ENCODE data around the gene RAB12. TPM values are rescaled to one million over a fixed set of nuclear protein-coding genes. Genes with fewer than 3 reads are reported as not detected.
"Not testable (repeated sequence)": the region's sequence is repeated elsewhere in the genome, so short reads cannot be mapped to it uniquely, and the experiment has no call there.

RAB12 gene, protein sequence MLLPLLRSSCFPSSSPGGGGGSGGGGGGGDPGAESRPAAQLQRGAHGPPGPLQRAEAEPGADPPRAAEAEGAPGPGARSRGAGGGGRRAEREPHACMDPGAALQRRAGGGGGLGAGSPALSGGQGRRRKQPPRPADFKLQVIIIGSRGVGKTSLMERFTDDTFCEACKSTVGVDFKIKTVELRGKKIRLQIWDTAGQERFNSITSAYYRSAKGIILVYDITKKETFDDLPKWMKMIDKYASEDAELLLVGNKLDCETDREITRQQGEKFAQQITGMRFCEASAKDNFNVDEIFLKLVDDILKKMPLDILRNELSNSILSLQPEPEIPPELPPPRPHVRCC
- 85.6 TPM for total RNA-seq

DNA sequence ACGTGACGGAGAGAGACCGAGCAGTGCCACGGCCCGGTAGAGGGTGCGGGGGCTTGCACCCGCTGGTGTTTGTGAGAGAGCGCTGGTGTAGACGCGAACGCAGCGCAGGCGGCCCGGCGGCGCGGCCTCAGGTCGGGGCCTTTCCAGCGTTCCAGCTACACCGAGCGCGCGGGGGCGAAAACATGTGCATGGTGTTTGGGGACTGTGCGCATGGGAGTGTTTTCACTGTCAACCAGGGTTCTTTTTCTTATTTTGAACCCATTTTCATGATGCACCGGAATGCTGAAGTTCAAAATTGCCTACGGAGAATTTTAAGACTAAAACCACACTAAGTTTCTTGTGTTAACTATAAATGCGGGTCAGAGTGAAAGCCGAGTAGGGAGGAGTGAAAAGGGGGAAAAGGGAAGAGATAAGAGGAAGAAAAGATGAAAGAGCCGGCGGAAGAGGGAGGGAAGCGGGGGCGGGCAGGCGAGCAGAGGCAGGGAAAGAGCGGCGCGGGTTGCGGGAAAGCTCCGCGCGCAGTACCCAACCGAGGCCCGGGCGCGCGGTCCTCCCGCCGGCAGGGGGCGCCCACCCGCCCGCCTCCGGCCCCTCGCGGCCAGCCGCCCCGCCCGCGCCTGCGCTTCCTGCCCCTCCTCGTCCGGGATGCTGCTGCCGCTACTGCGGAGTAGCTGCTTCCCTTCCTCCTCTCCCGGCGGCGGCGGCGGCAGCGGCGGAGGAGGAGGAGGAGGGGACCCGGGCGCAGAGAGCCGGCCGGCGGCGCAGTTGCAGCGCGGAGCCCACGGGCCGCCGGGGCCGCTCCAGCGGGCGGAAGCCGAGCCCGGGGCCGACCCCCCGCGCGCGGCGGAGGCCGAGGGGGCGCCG, at the start of gene RAB12:
TSS of gene RAB12 (plus strand) at position 643 of the 864 bp plus-strand sequence. CDS start at position 646, 3 bp downstream.
- Histone ChIP-seq H3K36me3 (ENCODE audit: control insufficient read depth in 3 of 3, insufficient read depth in 3 of 3, low read length in 3 of 3) (peaks cover 3 to 4% (median 3%) of the 10 kb centered on the region in 3 donors), H3K4me1 (ENCODE audit: control insufficient read depth in 3 of 3, insufficient read depth in 3 of 3, low read length in 3 of 3) (peaks cover 31 to 43% (median 33%) of the 10 kb centered on the region in 3 donors), H3K9me3 (ENCODE audit: control insufficient read depth in 3 of 3, low read length in 3 of 3) (no peaks in the 10 kb centered on the region), H3K4me3 (ENCODE audit: low read length in 3 of 3) (peak within 1 kb of the TSS; percentile 82 to 86 (median 86)), H3K27me3 (ENCODE audit: control insufficient read depth in 3 of 3, insufficient read depth in 3 of 3, low read length in 3 of 3) (no peaks in the 10 kb centered on the region), H3K9ac (ENCODE audit: low read depth in 1 of 3, low read length in 3 of 3) (peak within 1 kb of the TSS; percentile 88 to 95 (median 91)), H3K27ac (ENCODE audit: low read depth, low read length) (peak within 1 kb of the TSS; percentile 83)

DNA sequence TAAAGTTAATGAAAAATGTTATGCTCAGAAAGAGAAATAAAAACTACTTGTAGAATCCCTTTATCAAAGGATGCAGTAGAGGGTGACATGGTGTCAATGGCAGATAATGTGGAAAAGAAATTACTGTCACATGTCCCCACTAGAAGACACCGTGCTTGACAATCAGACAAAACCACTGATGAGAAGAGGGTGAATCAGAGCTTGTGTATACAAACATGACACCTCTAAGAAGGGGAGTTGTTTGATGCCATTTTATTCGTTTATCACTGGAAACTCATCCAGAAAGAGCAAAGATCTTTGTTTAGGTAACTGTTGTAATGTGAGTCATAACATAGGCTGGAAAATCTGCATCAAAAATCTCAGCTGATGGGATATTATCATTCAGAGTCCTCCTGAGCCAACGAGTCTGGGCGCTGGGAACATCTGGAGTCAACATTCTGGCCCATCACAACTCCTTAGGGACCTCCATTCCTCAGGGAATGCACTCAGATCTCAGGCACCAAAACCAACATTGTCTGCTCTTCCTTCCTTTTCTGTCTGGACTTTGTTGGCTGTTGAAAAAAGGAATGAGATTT, 49.5 kb upstream of the RAB12 start:
- no peak overlapping the region for H3K27ac ChIP-seq (ENCODE audit: low read depth, low read length)
- H3K4me1 ChIP-seq (ENCODE audit: control insufficient read depth in 3 of 3, insufficient read depth in 3 of 3, low read length in 3 of 3), result peaks cover 8 to 16% (median 15%) of the 10 kb centered on the region in 3 donors
- no peaks in the 10 kb centered on the region for H3K27me3 ChIP-seq (ENCODE audit: control insufficient read depth in 3 of 3, insufficient read depth in 3 of 3, low read length in 3 of 3)
- no peaks in the 10 kb centered on the region for H3K36me3 ChIP-seq (ENCODE audit: control insufficient read depth in 3 of 3, insufficient read depth in 3 of 3, low read length in 3 of 3)
- no peaks in the 10 kb centered on the region for H3K9me3 ChIP-seq (ENCODE audit: control insufficient read depth in 3 of 3, low read length in 3 of 3)
- H3K9ac ChIP-seq (ENCODE audit: low read depth in 1 of 3, low read length in 3 of 3), result no peak overlapping the region
- no peak overlapping the region for H3K4me3 ChIP-seq (ENCODE audit: low read length in 3 of 3)

DNA sequence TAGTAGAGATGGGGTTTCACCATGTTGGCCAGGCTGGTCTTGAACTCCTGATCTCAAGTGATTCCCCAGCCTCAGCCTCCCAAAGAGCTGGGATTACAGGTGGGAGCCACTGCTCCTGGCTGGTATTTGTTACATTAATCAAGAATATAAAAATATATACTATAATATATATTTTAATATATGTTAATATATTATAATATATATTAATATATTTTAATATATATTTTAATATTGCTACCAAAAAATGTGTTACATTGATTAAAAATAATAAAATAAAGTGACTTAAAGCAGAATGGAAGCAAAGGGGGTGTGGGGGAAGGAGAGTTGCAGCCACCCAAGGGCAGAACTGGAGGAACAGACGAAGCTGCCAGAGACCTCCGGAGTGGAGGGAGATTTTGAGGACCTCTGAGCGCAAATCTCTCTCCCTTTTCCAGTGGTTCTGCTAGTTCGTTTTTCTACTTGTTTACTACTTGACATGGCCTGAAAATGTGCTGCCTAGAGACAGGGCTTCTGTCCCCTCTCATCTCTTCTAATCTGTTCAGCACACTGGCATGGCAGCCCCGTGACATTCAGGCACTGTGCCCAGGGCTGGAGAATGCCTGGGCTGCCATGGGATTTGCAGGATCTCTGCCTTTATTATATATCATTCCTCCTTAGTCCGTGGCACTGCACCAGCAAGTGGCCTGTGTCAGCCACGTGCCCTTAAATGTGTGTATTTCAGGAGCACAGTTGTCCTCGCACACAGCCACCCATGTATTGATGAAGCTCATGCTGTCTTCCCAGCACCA, 47.9 kb upstream of the RAB12 start:
- no peaks in the 10 kb centered on the region for H3K27me3 ChIP-seq (ENCODE audit: control insufficient read depth in 3 of 3, insufficient read depth in 3 of 3, low read length in 3 of 3)
- H3K9me3 ChIP-seq (ENCODE audit: control insufficient read depth in 3 of 3, low read length in 3 of 3), result no peaks in the 10 kb centered on the region
- H3K4me1 ChIP-seq (ENCODE audit: control insufficient read depth in 3 of 3, insufficient read depth in 3 of 3, low read length in 3 of 3), result peaks cover 8 to 16% (median 15%) of the 10 kb centered on the region in 3 donors
- no peaks in the 10 kb centered on the region for H3K36me3 ChIP-seq (ENCODE audit: control insufficient read depth in 3 of 3, insufficient read depth in 3 of 3, low read length in 3 of 3)
- H3K4me3 ChIP-seq (ENCODE audit: low read length in 3 of 3), result peak overlapping the region in 1 of 3 donors; percentile 2
- H3K27ac ChIP-seq (ENCODE audit: low read depth, low read length), result no peak overlapping the region
- H3K9ac ChIP-seq (ENCODE audit: low read depth in 1 of 3, low read length in 3 of 3), result peak overlapping the region in 2 of 3 donors; percentile 27 to 71

DNA sequence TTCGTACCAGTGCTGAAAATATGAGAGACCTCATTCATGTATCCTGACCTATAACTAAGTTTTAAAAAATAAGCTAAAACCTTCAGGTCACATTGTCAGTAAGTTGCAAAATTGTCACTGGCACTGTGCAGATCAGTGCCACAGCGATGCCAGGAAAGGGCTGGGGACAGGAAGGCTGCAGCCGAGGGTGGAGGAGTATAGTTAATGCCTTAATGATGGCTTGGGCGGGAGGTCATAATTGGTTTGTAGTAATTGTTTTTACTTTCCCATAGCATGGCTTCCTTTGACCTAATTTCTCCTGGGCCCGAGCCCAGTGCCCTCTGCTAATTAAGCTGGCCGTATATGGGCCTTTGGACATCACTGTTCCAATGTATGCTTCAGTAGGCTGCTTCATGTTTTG, 47.2 kb upstream of the RAB12 start:
- H3K27ac ChIP-seq (ENCODE audit: low read depth, low read length), result no peak overlapping the region
- peaks cover 8 to 16% (median 15%) of the 10 kb centered on the region in 3 donors for H3K4me1 ChIP-seq (ENCODE audit: control insufficient read depth in 3 of 3, insufficient read depth in 3 of 3, low read length in 3 of 3)

DNA sequence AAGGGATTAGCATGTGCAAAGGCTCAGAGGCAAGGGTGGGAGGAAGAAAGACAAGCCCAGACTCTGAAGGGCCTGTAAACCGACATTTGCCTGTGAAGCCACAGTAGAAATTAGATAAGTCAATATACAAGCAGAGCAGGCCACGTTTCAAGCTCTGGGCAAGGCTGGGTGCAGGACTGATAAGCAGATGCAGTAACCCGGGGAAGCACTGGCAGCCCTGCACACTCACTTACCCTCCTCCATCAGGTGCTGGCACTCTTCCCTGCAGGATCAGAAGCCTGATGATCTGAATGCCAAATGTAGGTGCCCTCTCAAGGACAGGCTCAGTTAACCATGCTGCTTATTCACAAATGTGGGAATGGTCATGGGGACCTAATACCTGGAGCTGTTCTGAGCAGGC, 46.3 kb upstream of the RAB12 start:
- no peaks in the 10 kb centered on the region for H3K9me3 ChIP-seq (ENCODE audit: control insufficient read depth in 3 of 3, low read length in 3 of 3)
- no peaks in the 10 kb centered on the region for H3K36me3 ChIP-seq (ENCODE audit: control insufficient read depth in 3 of 3, insufficient read depth in 3 of 3, low read length in 3 of 3)
- no peak overlapping the region for H3K27ac ChIP-seq (ENCODE audit: low read depth, low read length)
- H3K27me3 ChIP-seq (ENCODE audit: control insufficient read depth in 3 of 3, insufficient read depth in 3 of 3, low read length in 3 of 3), result no peaks in the 10 kb centered on the region
- no peak overlapping the region for H3K4me3 ChIP-seq (ENCODE audit: low read length in 3 of 3)
- H3K9ac ChIP-seq (ENCODE audit: low read depth in 1 of 3, low read length in 3 of 3), result no peak overlapping the region
- H3K4me1 ChIP-seq (ENCODE audit: control insufficient read depth in 3 of 3, insufficient read depth in 3 of 3, low read length in 3 of 3), result peaks cover 8 to 16% (median 15%) of the 10 kb centered on the region in 3 donors

More for the DNA sequence above, 47.2 kb upstream of the RAB12 start:
- H3K4me3 ChIP-seq (ENCODE audit: low read length in 3 of 3), result peak overlapping the region in 1 of 3 donors; percentile 2
- H3K27me3 ChIP-seq (ENCODE audit: control insufficient read depth in 3 of 3, insufficient read depth in 3 of 3, low read length in 3 of 3), result no peaks in the 10 kb centered on the region
- H3K36me3 ChIP-seq (ENCODE audit: control insufficient read depth in 3 of 3, insufficient read depth in 3 of 3, low read length in 3 of 3), result no peaks in the 10 kb centered on the region
- H3K9me3 ChIP-seq (ENCODE audit: control insufficient read depth in 3 of 3, low read length in 3 of 3), result no peaks in the 10 kb centered on the region
- no peak overlapping the region for H3K9ac ChIP-seq (ENCODE audit: low read depth in 1 of 3, low read length in 3 of 3)

DNA sequence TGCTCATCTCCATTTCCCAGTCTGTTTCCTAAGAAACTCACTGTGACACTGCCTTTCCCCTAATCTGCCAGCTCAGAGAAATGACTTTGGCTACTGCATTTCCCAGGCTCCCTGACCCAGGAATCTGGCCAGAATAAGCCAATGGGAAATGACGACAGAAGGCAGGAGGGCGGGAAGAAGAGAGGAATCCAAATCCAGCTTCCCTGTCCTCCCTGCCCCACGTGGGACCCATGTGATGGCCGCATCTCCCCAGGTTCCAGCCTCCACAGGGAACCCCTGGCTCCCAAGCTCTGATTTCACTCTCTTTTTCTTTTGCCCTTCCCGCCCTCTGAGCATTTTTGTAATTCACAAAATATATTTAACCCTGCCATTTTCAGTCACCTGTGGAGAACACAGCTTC, 37.8 kb upstream of the RAB12 start:
- no peaks in the 10 kb centered on the region for H3K9me3 ChIP-seq (ENCODE audit: control insufficient read depth in 3 of 3, low read length in 3 of 3)
- H3K27me3 ChIP-seq (ENCODE audit: control insufficient read depth in 3 of 3, insufficient read depth in 3 of 3, low read length in 3 of 3), result peaks cover 0 to 3% (median 0%) of the 10 kb centered on the region in 3 donors
- no peak overlapping the region for H3K27ac ChIP-seq (ENCODE audit: low read depth, low read length)
- H3K36me3 ChIP-seq (ENCODE audit: control insufficient read depth in 3 of 3, insufficient read depth in 3 of 3, low read length in 3 of 3), result no peaks in the 10 kb centered on the region
- H3K4me1 ChIP-seq (ENCODE audit: control insufficient read depth in 3 of 3, insufficient read depth in 3 of 3, low read length in 3 of 3), result no peaks in the 10 kb centered on the region
- no peak overlapping the region for H3K9ac ChIP-seq (ENCODE audit: low read depth in 1 of 3, low read length in 3 of 3)
- H3K4me3 ChIP-seq (ENCODE audit: low read length in 3 of 3), result no peak overlapping the region

DNA sequence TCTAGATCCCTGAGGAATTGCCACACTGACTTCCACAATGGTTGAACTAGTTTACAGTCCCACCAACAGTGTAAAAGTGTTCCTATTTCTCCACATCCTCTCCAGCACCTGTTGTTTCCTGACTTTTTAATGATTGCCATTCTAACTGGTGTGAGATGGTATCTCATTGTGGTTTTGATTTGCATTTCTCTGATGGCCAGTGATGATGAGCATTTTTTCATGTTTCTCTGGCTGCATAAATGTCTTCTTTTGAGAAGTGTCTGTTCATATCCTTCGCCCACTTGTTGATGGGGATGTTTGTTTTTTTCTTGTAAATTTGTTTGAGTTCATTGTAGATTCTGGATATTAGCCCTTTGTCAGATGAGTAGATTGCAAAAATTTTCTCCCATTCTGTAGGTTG, 35.5 kb upstream of the RAB12 start:
- H3K9me3 ChIP-seq (ENCODE audit: control insufficient read depth in 3 of 3, low read length in 3 of 3); H3K4me3 ChIP-seq (ENCODE audit: low read length in 3 of 3); H3K36me3 ChIP-seq (ENCODE audit: control insufficient read depth in 3 of 3, insufficient read depth in 3 of 3, low read length in 3 of 3); H3K4me1 ChIP-seq (ENCODE audit: control insufficient read depth in 3 of 3, insufficient read depth in 3 of 3, low read length in 3 of 3); H3K27me3 ChIP-seq (ENCODE audit: control insufficient read depth in 3 of 3, insufficient read depth in 3 of 3, low read length in 3 of 3); H3K9ac ChIP-seq (ENCODE audit: low read depth in 1 of 3, low read length in 3 of 3); H3K27ac ChIP-seq (ENCODE audit: low read depth, low read length): not testable (repeated sequence)

DNA sequence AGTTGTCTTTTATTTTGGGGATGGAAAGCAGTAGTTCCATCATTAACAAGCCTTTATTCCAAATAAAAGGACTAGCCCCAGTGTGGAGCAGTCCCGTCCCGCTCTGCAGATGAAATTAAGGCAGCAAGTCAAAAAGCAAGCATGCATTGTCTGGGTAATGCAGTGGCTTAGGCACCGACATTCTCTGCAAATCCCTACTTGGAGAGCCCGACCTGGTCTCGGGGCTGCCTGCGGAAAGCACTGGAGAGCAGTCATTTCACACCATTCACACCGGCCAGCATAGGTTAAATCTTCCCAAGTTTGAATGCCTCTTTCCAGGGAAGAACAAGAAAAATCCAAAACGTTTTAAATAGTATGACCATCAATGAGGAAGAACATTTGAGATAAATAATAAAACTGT, 24.4 kb upstream of the RAB12 start:
- no peaks in the 10 kb centered on the region for H3K9me3 ChIP-seq (ENCODE audit: control insufficient read depth in 3 of 3, low read length in 3 of 3)
- no peaks in the 10 kb centered on the region for H3K4me1 ChIP-seq (ENCODE audit: control insufficient read depth in 3 of 3, insufficient read depth in 3 of 3, low read length in 3 of 3)
- H3K27me3 ChIP-seq (ENCODE audit: control insufficient read depth in 3 of 3, insufficient read depth in 3 of 3, low read length in 3 of 3), result peaks cover 3 to 22% (median 12%) of the 10 kb centered on the region in 3 donors
- no peak overlapping the region for H3K4me3 ChIP-seq (ENCODE audit: low read length in 3 of 3)
- no peak overlapping the region for H3K27ac ChIP-seq (ENCODE audit: low read depth, low read length)
- H3K36me3 ChIP-seq (ENCODE audit: control insufficient read depth in 3 of 3, insufficient read depth in 3 of 3, low read length in 3 of 3), result no peaks in the 10 kb centered on the region
- H3K9ac ChIP-seq (ENCODE audit: low read depth in 1 of 3, low read length in 3 of 3), result no peak overlapping the region

DNA sequence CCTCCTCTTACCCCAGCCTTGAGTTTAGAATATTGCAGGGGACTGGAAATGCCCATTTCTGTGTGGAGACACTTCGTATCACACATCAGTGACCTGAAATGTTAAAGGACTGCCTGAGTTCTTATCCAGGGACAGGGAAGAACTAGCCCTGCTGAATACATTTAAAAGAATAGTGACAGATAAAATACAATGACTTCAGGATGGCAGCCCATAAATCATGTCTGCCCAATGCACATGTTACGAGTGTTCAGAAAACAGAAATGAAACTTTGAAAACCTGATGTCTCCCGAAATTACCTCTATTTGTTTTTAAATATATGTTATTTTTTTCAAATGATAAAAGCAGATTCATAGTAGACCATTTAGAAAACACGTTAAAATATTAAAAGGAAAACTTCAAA, 22.3 kb upstream of the RAB12 start:
- Histone ChIP-seq H3K9ac (ENCODE audit: low read depth in 1 of 3, low read length in 3 of 3) (no peak overlapping the region), H3K27me3 (ENCODE audit: control insufficient read depth in 3 of 3, insufficient read depth in 3 of 3, low read length in 3 of 3) (peaks cover 3 to 21% (median 12%) of the 10 kb centered on the region in 3 donors), H3K36me3 (ENCODE audit: control insufficient read depth in 3 of 3, insufficient read depth in 3 of 3, low read length in 3 of 3) (no peaks in the 10 kb centered on the region), H3K4me3 (ENCODE audit: low read length in 3 of 3) (no peak overlapping the region), H3K4me1 (ENCODE audit: control insufficient read depth in 3 of 3, insufficient read depth in 3 of 3, low read length in 3 of 3) (no peaks in the 10 kb centered on the region), H3K27ac (ENCODE audit: low read depth, low read length) (no peak overlapping the region), H3K9me3 (ENCODE audit: control insufficient read depth in 3 of 3, low read length in 3 of 3) (no peaks in the 10 kb centered on the region)
